Measurements from ENCODE around the gene KIAA1217.

The KIAA1217 gene, protein sequence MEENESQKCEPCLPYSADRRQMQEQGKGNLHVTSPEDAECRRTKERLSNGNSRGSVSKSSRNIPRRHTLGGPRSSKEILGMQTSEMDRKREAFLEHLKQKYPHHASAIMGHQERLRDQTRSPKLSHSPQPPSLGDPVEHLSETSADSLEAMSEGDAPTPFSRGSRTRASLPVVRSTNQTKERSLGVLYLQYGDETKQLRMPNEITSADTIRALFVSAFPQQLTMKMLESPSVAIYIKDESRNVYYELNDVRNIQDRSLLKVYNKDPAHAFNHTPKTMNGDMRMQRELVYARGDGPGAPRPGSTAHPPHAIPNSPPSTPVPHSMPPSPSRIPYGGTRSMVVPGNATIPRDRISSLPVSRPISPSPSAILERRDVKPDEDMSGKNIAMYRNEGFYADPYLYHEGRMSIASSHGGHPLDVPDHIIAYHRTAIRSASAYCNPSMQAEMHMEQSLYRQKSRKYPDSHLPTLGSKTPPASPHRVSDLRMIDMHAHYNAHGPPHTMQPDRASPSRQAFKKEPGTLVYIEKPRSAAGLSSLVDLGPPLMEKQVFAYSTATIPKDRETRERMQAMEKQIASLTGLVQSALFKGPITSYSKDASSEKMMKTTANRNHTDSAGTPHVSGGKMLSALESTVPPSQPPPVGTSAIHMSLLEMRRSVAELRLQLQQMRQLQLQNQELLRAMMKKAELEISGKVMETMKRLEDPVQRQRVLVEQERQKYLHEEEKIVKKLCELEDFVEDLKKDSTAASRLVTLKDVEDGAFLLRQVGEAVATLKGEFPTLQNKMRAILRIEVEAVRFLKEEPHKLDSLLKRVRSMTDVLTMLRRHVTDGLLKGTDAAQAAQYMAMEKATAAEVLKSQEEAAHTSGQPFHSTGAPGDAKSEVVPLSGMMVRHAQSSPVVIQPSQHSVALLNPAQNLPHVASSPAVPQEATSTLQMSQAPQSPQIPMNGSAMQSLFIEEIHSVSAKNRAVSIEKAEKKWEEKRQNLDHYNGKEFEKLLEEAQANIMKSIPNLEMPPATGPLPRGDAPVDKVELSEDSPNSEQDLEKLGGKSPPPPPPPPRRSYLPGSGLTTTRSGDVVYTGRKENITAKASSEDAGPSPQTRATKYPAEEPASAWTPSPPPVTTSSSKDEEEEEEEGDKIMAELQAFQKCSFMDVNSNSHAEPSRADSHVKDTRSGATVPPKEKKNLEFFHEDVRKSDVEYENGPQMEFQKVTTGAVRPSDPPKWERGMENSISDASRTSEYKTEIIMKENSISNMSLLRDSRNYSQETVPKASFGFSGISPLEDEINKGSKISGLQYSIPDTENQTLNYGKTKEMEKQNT (N-terminal part only)

DNA sequence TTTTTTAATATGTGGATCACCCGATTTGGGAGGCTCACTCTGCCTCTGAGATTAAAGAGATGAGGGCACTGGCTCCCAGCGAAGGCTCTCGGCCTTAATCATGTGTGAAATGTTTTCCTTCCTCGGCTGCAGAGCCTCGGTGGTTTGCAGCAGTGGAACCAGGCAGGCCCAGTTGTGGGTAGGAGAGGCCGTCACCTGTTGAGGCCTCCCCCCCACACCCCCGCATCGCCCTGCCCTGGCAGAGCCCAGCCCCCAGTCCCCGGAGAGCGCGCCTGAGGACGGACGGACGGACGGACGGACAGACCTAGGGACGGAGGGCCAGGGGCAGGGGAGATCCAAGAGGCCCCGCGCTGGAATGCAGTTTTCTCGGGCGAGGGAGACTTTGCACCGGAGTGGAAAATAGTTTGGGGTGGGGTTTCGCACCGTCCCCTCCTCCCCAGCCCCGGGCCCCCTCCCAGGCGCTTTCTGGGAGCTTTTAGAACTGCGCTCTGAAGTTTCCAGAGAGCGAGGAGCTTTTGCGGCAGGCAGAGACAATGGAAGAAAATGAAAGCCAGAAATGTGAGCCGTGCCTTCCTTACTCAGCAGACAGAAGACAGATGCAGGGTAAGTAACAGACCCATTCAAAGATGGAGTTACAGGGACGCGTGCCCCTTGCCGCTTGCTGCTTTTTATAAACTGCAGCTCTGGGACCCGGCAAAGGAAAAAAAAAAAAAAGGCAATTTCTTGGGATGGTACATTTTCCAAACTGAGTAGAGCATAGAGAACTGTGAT lies at the start of gene KIAA1217:
TSS of gene KIAA1217 (plus strand) at position 478 of the 771 bp plus-strand sequence. CDS start at position 534, 56 bp downstream.
- peak in 1 of 2 experiments; percentile 3 for DNase-seq (ENCODE audit: low read depth in 2 of 2)

GRCh38 chr10:24162206-24162985 lies 46.5 kb upstream of the KIAA1217 start:
- no peak for DNase-seq (ENCODE audit: low read depth in 2 of 2)

GRCh38 chr10:24163485-24163884 lies 45.5 kb upstream of the KIAA1217 start:
- DNase-seq (ENCODE audit: low read depth in 2 of 2) = no peak

DNA sequence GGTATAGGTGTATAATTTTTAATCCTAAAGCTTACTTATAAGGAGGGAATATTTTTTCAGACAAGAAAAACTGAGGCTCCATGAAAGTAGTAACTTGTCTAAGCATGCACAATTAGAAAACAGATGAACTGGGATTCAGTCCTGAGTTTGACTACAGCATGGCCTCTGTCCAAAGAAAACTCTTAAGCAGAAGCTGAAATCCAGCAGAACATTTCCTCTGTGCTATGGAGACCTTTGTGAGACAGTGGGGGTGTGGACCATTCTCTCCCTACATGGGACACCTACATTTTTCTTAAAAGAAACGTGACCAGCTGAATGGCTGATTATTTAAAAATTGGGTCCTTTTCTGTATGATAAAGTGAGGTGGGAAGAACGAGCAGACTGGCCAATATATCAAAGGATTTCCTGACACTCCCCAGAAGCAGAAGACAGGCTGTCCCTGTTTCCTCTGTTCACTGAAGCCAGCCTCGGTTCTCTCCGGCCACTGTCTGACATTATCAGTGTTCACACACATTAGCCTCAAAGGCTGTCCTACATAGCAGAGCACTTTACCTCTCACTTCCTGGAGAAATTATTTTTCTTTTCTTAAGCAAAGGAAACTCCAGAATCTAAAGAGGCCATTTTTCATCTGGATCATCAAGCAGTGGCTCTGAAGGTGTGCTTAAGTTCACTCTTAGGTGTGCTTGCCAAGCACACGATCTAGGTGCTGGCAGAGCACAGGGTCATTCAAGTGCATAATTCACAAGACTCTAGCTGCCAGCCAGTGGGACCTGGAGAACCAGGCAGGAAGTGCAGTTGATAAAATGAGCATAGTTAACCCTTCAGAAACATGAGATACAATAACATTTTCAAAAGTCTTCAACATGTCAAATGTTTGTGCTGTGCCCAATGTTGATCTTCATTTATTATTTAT lies 40.4 kb upstream of the KIAA1217 start:
- DNase-seq (ENCODE audit: low read depth in 2 of 2) = no peak

- no peak for DNase-seq (ENCODE audit: low read depth in 2 of 2)
Measured at GRCh38 chr10:24170199-24170598, 38.7 kb upstream of the KIAA1217 start.

DNA sequence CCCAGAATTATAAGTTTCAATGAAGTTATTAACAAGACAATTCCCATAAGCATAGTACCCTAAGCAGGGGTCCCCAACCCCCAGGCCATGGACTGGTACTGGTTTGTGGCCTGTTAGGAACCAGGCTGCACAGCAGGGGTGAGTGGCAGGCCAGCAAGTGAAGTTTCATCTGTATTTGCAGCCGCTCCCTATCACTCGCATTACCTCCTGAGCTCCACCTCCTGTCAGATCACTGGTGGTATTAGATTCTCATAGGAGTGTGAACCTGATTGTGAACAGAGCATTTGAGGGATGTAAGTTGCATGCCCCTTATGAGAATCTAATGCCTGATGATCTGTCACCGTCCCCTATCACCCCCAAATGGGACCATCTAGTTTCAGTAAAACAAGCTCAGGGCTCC lies 36.0 kb upstream of the KIAA1217 start:
- no peak for DNase-seq (ENCODE audit: low read depth in 2 of 2)

GRCh38 chr10:24174014-24174413 lies 34.9 kb upstream of the KIAA1217 start:
- no peak for DNase-seq (ENCODE audit: low read depth in 2 of 2)

GRCh38 chr10:24176658-24177057 lies 32.3 kb upstream of the KIAA1217 start:
- DNase-seq (ENCODE audit: low read depth in 2 of 2) = no peak

GRCh38 chr10:24177636-24178035 lies 31.3 kb upstream of the KIAA1217 start:
- no peak for DNase-seq (ENCODE audit: low read depth in 2 of 2)

DNA sequence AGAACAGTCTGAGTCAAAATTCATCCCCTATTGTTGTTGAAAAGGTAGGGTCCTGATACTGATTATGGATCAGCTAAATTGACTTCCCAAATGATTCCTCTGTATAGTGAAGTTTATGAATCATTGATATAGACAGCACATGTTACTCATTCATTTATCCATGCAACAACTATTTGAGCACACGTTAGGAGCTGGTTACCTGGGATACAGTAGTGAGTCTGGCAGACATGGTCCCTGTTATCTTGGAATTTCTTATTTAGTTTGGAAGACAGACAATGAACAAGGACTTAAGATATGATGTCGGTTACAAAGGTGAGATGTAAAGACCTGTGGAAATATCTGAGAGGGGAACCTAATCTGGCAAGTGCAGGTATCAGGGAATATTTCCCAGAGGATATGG lies 28.0 kb upstream of the KIAA1217 start:
- no peak for DNase-seq (ENCODE audit: low read depth in 2 of 2)

DNA sequence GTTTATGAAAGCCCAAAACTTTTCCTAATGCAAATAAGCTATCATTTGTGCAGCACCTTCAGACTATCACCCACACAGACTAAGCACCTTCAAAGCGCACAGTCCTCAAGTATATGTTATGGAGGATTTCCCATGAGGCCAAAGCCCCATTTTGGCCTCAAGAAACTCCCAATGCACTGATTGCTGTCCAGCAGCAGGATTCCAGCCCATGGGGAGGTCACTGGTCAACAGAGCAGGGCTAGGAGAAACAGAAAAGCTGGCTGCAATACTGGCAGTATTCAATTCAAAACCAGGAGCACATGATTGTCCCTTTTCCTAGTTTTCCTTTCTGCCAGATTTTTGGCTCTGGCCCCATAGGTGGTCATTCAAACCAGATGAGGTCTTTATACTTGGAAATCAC lies 24.5 kb upstream of the KIAA1217 start:
- no peak for DNase-seq (ENCODE audit: low read depth in 2 of 2)

DNA sequence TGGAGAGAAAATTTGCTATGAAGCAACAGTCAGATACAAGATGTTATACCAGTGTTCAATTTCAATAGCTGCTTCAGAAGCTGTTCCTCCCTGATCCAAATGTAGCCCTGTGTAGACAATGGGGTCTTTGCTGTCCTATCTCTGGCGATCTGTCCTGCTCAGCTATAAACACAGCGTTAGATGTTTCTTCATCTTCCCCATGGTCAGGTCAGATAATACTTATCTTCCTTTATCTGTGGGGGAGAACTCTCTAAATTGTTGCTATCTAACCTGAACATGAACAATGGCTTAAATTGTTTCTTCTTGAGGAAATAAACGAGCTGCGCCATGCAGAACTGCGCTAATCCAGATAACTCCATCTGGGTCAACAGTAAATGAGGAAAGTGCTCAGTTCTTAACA lies 15.6 kb upstream of the KIAA1217 start:
- no peak for DNase-seq (ENCODE audit: low read depth in 2 of 2)

DNA sequence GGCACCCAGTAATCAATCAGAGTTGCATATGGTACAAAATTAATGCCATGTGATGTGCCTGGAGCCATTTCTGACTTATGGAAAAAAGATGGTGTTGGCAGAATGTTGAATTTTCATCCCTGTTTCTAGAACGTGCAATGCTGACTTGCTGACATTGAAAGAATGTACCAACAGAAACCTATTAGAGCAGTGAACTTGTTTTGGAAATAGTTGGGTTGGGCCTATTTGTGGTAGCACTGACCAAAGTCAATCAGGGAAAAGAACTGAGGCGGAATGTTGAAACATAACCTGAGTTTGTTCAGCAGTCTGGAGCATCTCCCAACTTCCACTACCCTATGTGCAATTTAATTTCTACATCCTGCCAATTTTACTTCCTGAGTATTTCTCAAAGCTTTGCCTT lies 11.7 kb upstream of the KIAA1217 start:
- DNase-seq (ENCODE audit: low read depth in 2 of 2) = no peak

- DNase-seq (ENCODE audit: low read depth in 2 of 2) = no peak
Measured at GRCh38 chr10:24201503-24202180, 7.3 kb upstream of the KIAA1217 start.

GRCh38 chr10:24202181-24202570 lies 6.8 kb upstream of the KIAA1217 start:
- no peak for DNase-seq (ENCODE audit: low read depth in 2 of 2)

- DNase-seq (ENCODE audit: low read depth in 2 of 2) = no peak
Measured at GRCh38 chr10:24205821-24206220, 3.1 kb upstream of the KIAA1217 start.

GRCh38 chr10:24206334-24206733 lies 2.6 kb upstream of the KIAA1217 start:
- no peak for DNase-seq (ENCODE audit: low read depth in 2 of 2)

DNA sequence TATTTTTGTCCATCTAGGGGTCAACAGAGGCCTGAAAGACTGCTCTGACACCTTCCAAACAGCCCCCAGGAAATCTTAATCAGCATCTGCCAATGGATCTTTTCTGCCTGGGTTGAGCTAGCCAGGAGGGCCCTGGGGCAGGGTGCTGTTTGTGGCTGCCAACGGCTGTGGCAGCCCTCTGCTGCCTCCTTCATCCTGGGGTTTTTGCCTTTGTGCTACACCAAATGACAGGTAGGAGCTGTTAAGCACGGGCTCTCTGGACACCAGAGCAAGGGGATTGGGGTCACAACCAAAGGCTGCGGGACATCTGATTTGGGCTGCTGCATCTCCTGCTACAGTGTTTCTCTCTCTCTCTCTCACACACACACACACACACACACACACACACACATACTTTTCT lies 2.0 kb upstream of the KIAA1217 start:
- no peak for DNase-seq (ENCODE audit: low read depth in 2 of 2)

DNA sequence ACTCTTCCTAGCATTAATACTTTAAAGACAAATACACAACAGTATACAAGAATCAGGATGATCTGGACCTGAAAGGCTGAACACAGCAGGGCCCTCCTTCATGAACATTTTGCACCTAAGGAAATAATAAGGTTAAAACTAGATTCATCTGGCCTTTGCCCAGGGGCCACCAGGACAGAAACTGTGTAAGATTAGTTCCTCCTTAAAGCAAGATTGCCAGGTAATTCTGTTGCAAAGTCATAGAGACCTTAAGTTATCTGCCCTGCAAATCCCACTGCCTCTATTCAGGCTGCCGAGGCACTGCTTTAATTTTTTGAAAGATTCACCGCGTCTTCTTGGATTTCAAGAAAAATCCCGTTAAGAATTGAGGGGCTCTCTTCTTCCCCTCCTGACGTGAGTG lies 1.6 kb upstream of the KIAA1217 start:
- no peak for DNase-seq (ENCODE audit: low read depth in 2 of 2)
